Spleen (tissue), 11 donors: ENCODE results near the gene WASL. TPM values are rescaled to one million over a fixed set of nuclear protein-coding genes. Genes with fewer than 3 reads are reported as not detected.

Experiments used
- DNase-seq: peaks from one replicate; pipeline ENCODE4 v3.0.0-alpha.2; 2020
- H3K27ac ChIP-seq, 8 donors: fragments of 200-600 bp; sonication (generic) in 7 of 8; 1 replicate in 4 of 8; 2 replicates in 4 of 8; pipeline versions ENCODE4 v1.5.0 to v1.8.0; 2016 to 2021; ENCODE audit warnings: inconsistent platforms in 4 of 8, mild to moderate bottlenecking in 4 of 8, moderate library complexity in 1 of 8
- H3K27me3 ChIP-seq, 7 donors: fragments of 200-600 bp; sonication (generic) in 6 of 7; replicated peaks in 1 of 7; 1 replicate in 4 of 7; 2 replicates in 3 of 7; pipeline versions ENCODE4 v1.5.0 to v1.8.0; 2016 to 2021; ENCODE audit warnings: inconsistent platforms in 3 of 7, mild to moderate bottlenecking in 1 of 7
- H3K36me3 ChIP-seq, 6 donors: fragments of 200-600 bp; sonication (generic) in 5 of 6; 1 replicate in 4 of 6; 2 replicates in 2 of 6; pipeline versions ENCODE4 v1.5.0 to v1.8.0; 2016 to 2021; ENCODE audit warnings: inconsistent platforms in 2 of 6
- H3K4me1 ChIP-seq, 6 donors: fragments of 200-600 bp; sonication (generic) in 5 of 6; 1 replicate in 3 of 6; 2 replicates in 3 of 6; pipeline versions ENCODE4 v1.5.0 to v1.8.0; 2016 to 2021; ENCODE audit warnings: inconsistent platforms in 3 of 6
- H3K4me3 ChIP-seq, 8 donors: fragments of 200-600 bp; sonication (generic) in 7 of 8; 1 replicate in 4 of 8; 2 replicates in 4 of 8; pipeline versions ENCODE4 v1.5.0 to v1.8.0; 2016 to 2021; ENCODE audit warnings: inconsistent platforms in 4 of 8, mild to moderate bottlenecking in 4 of 8, moderate library complexity in 2 of 8
- H3K9me3 ChIP-seq, 8 donors: fragments of 200-600 bp; sonication (generic) in 7 of 8; 1 replicate in 4 of 8; 2 replicates in 4 of 8; pipeline versions ENCODE4 v1.5.0 to v1.8.0; 2016 to 2021; ENCODE audit warnings: inconsistent platforms in 4 of 8
- POLR2A ChIP-seq, 3 donors: fragments of 450-650 bp; IDR thresholded peaks; one replicate each; pipeline ENCODE4 v1.5.1; 2017; ENCODE audit warnings: antibody characterized with exemption in 3 of 3, mild to moderate bottlenecking in 1 of 3
- POLR2AphosphoS5 ChIP-seq, 3 donors: sonication (generic); formaldehyde crosslinking; IDR thresholded peaks; one replicate each; pipeline ENCODE4 v1.5.1; 2017; ENCODE audit warnings: antibody characterized with exemption in 3 of 3
- WGBS, 5 donors: extraction: QIAGEN DNeasy Blood & Tissue Kit in 3 of 5; methylation state at CpG; one replicate each; pipeline versions ENCODE4 v1.1.5 to v1.1.7; 2013 to 2018; 5-methylcytosine and 5-hydroxymethylcytosine counted together
- intact Hi-C: fragments of 100-400 bp; cut with DNase I; formaldehyde crosslinking; loops from one replicate; pipeline ENCODE4 v1.15.0; 2023; ENCODE audit warnings: low total_unique reads
- polyA plus RNA-seq, 3 donors: library from polyadenylated mRNA; stranded (reverse); fragments of 200-250 nt; gene quantifications; one replicate each; pipeline ENCODE4 v1.2.1, GENCODE V29; 2013
- total RNA-seq, 7 donors: library from RNA; depleted of rRNA in 3 of 7; stranded (reverse); fragments of >200 nt in 3 of 7; fragmentation: NEBNext Ultra II Directional in 4 of 7; extraction: Animal tissue kit (Norgen Biotek cat#: 25700) in 4 of 7; gene quantifications; one replicate each; pipeline versions ENCODE4 v1.1.0 to v1.2.1, GENCODE V29; 2016 to 2021
- TF ChIP-seq, protein P1 (sequence below), 11 experiments: fragments of 200-600 bp in 7 of 11; fragments of 450-650 bp in 4 of 11; sonication (generic) in 4 of 11; IDR thresholded peaks in 8 of 11; conservative IDR thresholded peaks in 3 of 11; 1 replicate in 7 of 11; 2 replicates in 4 of 11; pipeline versions ENCODE4 v1.4.0 to v1.8.0; 2016 to 2021; ENCODE audit warnings: antibody characterized with exemption in 11 of 11, inconsistent platforms in 4 of 11, mild to moderate bottlenecking in 1 of 11
- donor health status: healthy with polysubstance abuse.
- donor health status: DM: no; HTN: no; CAD: no; lungs with moderate emphysema.
- donor health status: DM: no; HTN: no; CAD: no.
- donor health status: Bipolar disorder and iron deficiency.
- donor health status: healthy.
- donor health status: DM: no; HTN: no; CAD: no.
- donor health status: DM: yes; HTN: yes; CAD: no.

Gene WASL
- total and polyA plus RNA-seq, 10 donors = 5.3 to 31.0 (median 26.3) TPM

DNA sequence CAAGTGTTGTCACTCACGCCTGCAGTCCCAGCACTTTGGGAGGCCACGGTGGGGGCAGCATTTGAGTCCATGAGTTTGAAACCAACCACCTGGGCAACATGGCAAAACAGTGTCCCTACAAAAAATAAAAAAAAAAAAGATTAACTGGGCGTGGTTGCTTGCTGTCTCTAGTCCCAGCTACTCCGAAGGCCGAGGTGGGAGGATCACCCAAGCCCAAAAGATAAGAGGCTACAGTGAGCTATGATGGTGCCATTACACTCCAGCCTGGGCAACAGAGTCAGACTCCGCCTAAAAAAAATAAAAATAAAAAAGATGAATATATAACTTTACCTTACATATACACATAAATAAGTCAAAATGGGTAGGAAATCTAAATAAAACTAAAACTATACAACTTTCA is 95.6 kb downstream of the WASL start:
- DNase-seq = no peak
- no peaks in the 10 kb centered on the region for H3K4me1 ChIP-seq
- no peaks in the 10 kb centered on the region for H3K36me3 ChIP-seq
- no peak overlapping the region for H3K4me3 ChIP-seq
- no peaks in the 10 kb centered on the region for H3K27me3 ChIP-seq
- WGBS, 5 donors = 85 to 96% (median 89%) methylated on average over 6 of the region's 6 CpGs
- intact Hi-C loops = no loop called here
- no peaks in the 10 kb centered on the region for H3K9me3 ChIP-seq
- no peak overlapping the region for H3K27ac ChIP-seq
- TF ChIP-seq, protein P1, sequence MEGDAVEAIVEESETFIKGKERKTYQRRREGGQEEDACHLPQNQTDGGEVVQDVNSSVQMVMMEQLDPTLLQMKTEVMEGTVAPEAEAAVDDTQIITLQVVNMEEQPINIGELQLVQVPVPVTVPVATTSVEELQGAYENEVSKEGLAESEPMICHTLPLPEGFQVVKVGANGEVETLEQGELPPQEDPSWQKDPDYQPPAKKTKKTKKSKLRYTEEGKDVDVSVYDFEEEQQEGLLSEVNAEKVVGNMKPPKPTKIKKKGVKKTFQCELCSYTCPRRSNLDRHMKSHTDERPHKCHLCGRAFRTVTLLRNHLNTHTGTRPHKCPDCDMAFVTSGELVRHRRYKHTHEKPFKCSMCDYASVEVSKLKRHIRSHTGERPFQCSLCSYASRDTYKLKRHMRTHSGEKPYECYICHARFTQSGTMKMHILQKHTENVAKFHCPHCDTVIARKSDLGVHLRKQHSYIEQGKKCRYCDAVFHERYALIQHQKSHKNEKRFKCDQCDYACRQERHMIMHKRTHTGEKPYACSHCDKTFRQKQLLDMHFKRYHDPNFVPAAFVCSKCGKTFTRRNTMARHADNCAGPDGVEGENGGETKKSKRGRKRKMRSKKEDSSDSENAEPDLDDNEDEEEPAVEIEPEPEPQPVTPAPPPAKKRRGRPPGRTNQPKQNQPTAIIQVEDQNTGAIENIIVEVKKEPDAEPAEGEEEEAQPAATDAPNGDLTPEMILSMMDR (IDR thresholded peaks at IDR 0.05 in 8 of 11, conservative IDR thresholded peaks at IDR 0.05 in 3 of 11) = no peak
- no peak for TF ChIP-seq POLR2AphosphoS5 (IDR thresholded peaks at IDR 0.05)
- no peak for TF ChIP-seq POLR2A (IDR thresholded peaks at IDR 0.05)

DNA sequence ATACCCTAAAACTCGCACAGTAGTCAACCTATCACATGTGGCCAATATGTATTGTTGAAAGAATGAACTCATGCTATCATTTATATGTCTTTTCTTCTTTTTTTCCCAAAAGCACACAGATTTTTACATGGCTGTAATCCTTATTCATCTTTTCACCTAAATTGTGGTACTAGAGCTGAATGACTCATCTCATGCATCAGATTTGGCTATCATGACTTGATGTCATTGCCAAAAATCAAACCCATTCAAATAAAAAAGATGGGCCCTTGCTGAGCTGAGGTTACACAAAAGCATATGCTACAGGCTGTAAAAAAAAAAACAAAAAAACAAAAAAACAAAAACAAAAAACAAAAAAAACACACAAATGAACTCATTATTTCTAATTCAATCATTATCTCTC is 96.4 kb downstream of the WASL start:
- 95 to 100% (median 98%) methylated on average over 1 of the region's 1 CpG for WGBS, 5 donors
- intact Hi-C loops = no loop called here
- Histone ChIP-seq H3K4me1 (no peaks in the 10 kb centered on the region), H3K27ac (no peak overlapping the region), H3K9me3 (no peaks in the 10 kb centered on the region), H3K36me3 (no peaks in the 10 kb centered on the region), H3K27me3 (no peaks in the 10 kb centered on the region), H3K4me3 (no peak overlapping the region)
- TF ChIP-seq POLR2AphosphoS5 (IDR thresholded peaks at IDR 0.05) = no peak
- no peak for TF ChIP-seq POLR2A (IDR thresholded peaks at IDR 0.05)
- TF ChIP-seq, protein P1 (IDR thresholded peaks at IDR 0.05 in 8 of 11, conservative IDR thresholded peaks at IDR 0.05 in 3 of 11) = no peak
- no peak for DNase-seq

DNA sequence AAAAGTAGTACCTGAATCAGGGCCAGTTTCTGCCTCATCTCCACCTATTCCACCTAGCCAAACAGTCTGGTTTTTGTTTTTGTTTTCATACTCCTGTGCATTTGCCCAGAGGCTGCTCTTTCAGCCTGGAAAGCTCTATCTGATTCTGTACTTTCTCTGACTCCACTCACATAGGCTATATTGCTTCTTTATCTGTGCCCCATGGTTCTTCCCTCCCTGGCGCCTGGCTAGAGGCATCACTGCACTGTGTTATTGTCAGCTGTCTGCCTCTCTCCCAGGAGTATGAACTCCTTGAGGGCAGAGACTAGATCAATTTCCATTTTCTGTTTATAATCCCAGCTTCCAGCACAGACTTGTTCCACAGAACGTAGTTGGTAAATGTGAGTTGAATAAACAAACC is 98.2 kb downstream of the WASL start:
- no peak for DNase-seq
- 83 to 94% (median 91%) methylated on average over 2 of the region's 2 CpGs for WGBS, 5 donors
- Histone ChIP-seq H3K4me3 (no peak overlapping the region), H3K4me1 (no peaks in the 10 kb centered on the region), H3K9me3 (no peaks in the 10 kb centered on the region), H3K27ac (no peak overlapping the region), H3K36me3 (no peaks in the 10 kb centered on the region), H3K27me3 (no peaks in the 10 kb centered on the region)
- TF ChIP-seq POLR2AphosphoS5 (IDR thresholded peaks at IDR 0.05) = no peak
- TF ChIP-seq, protein P1 (IDR thresholded peaks at IDR 0.05 in 8 of 11, conservative IDR thresholded peaks at IDR 0.05 in 3 of 11) = no peak
- intact Hi-C loops = no loop called here

DNA sequence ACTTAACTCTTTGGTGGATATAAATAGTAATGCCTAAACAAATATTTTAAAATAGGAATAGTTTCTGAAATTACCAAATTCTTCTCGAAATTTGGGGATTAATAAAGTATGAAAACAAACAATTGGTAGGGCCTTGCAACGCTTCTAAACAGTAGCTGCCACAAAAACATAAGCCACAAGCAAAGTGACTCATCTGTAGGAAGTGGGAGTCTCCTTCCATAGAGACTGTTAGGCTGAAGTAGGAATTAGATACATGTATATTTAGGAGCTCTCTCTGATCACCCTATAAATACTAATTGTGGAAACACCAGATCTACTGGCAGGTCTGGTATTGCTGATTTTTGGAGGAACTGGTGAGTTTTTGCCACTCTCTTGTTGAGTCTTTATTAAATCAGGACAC is 98.8 kb downstream of the WASL start:
- Histone ChIP-seq H3K27me3 (no peaks in the 10 kb centered on the region), H3K36me3 (no peaks in the 10 kb centered on the region), H3K9me3 (no peaks in the 10 kb centered on the region), H3K4me3 (no peak overlapping the region), H3K4me1 (no peaks in the 10 kb centered on the region), H3K27ac (no peak overlapping the region)
- DNase-seq = no peak
- TF ChIP-seq POLR2A (IDR thresholded peaks at IDR 0.05) (no peak), POLR2AphosphoS5 (IDR thresholded peaks at IDR 0.05) (no peak)
- TF ChIP-seq, protein P1 (IDR thresholded peaks at IDR 0.05 in 8 of 11, conservative IDR thresholded peaks at IDR 0.05 in 3 of 11) = no peak
- 66 to 89% (median 80%) methylated on average over 2 of the region's 2 CpGs for WGBS, 5 donors
- intact Hi-C loops = no loop called here
